Upper lobe of right lung (tissue), 1 donor: ENCODE measurements around the gene PCBP2. TPM values are rescaled to one million over a fixed set of nuclear protein-coding genes. Genes with fewer than 3 reads are reported as not detected.

Experiments
- ATAC-seq: fragments of 200-7000 bp; cut with Tn5 transposase; one replicate; pipeline ENCODE4 v1.9.1; 2020; ENCODE audit warnings: mild to moderate bottlenecking, moderate library complexity
- DNase-seq: peaks from one replicate; pipeline ENCODE4 v3.0.0-alpha.2; 2020
- H3K27ac ChIP-seq: fragments of 200-600 bp; one replicate; pipeline ENCODE4 v1.8.0; 2022
- H3K27me3 ChIP-seq: fragments of 200-600 bp; one replicate; pipeline ENCODE4 v1.8.0; 2022; ENCODE audit warnings: mild to moderate bottlenecking
- H3K36me3 ChIP-seq: fragments of 200-600 bp; one replicate; pipeline ENCODE4 v1.8.0; 2022
- H3K4me1 ChIP-seq: fragments of 200-600 bp; one replicate; pipeline ENCODE4 v1.8.0; 2022
- H3K4me3 ChIP-seq: fragments of 200-600 bp; one replicate; pipeline ENCODE4 v1.8.0; 2022; ENCODE audit warnings: mild to moderate bottlenecking
- H3K9me3 ChIP-seq: fragments of 200-600 bp; one replicate; pipeline ENCODE4 v1.8.0; 2022
- intact Hi-C: fragments of 100-400 bp; cut with DNase I; formaldehyde crosslinking; loops from one replicate; pipeline ENCODE4 v1.11.0; 2022
- total RNA-seq: library from RNA; stranded (reverse); fragmentation: NEBNext Ultra II Directional; extraction: Animal tissue kit (Norgen Biotek cat#: 25700); gene quantifications from one replicate; pipeline ENCODE4 v1.2.1, GENCODE V29; 2021
- TF ChIP-seq, protein P1 (sequence below): fragments of 200-600 bp; IDR thresholded peaks from one replicate; pipeline ENCODE4 v1.8.0; 2022; ENCODE audit warnings: antibody characterized with exemption
- donor health status: DM: no; HTN: yes; CAD: no; lungs with severe emphysema.

PCBP2 gene
- total RNA-seq, 1 donor from 2014 or later, result 727 TPM

DNA sequence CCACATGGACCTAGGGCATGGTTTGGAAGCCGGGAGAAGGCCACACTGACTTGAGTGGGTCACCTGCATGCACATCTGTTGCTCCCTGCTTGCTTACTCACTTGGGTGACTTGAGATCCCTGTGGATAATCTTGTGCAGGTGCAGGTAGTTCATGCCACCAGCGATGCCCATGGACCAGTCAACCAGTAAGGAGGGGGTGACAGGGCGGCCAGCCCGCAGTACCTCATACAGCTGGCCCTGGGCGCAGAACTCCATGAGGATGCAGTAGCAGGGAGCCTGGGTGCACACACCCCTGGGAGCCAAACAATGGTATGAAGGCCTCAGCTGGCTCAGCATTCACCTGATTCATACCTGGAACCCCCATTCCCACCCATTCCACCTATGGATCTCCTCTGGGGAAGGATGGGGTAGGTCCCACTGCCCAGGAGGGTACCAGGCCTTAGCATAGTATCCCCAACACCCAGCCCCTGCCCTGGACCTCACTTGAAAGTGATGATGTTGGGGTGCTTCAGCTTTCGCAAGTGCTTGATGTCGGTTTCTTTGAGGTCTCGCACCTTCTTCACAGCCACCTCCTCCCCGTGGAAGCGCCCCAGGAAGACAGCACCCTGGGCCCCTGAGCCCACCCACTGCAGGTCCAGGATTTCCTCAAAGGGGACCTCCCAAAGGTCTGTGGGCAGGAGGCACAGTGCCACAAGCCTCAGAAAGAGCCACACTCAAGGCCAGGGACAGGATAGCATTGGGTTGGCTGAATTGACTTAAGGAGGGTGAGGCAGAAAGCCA, 34.2 kb downstream of the PCBP2 start:
- H3K9me3 ChIP-seq, result no peaks in the 10 kb centered on the region
- no peaks in the 10 kb centered on the region for H3K4me1 ChIP-seq
- DNase-seq (peak; percentile 44), ATAC-seq (no peak)
- TF ChIP-seq, protein P1, sequence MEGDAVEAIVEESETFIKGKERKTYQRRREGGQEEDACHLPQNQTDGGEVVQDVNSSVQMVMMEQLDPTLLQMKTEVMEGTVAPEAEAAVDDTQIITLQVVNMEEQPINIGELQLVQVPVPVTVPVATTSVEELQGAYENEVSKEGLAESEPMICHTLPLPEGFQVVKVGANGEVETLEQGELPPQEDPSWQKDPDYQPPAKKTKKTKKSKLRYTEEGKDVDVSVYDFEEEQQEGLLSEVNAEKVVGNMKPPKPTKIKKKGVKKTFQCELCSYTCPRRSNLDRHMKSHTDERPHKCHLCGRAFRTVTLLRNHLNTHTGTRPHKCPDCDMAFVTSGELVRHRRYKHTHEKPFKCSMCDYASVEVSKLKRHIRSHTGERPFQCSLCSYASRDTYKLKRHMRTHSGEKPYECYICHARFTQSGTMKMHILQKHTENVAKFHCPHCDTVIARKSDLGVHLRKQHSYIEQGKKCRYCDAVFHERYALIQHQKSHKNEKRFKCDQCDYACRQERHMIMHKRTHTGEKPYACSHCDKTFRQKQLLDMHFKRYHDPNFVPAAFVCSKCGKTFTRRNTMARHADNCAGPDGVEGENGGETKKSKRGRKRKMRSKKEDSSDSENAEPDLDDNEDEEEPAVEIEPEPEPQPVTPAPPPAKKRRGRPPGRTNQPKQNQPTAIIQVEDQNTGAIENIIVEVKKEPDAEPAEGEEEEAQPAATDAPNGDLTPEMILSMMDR, result no peak
- H3K36me3 ChIP-seq, result peaks cover 67% of the 10 kb centered on the region
- intact Hi-C loops, result no loop called here
- H3K27ac ChIP-seq, result no peak overlapping the region
- H3K4me3 ChIP-seq, result no peak overlapping the region
- H3K27me3 ChIP-seq, result no peaks in the 10 kb centered on the region

- ATAC-seq (peak; percentile 1), DNase-seq (peak; percentile 42)
- no peaks in the 10 kb centered on the region for H3K9me3 ChIP-seq
- no peak overlapping the region for H3K4me3 ChIP-seq
- intact Hi-C loops, result no loop called here
- H3K27me3 ChIP-seq, result no peaks in the 10 kb centered on the region
- peaks cover 59% of the 10 kb centered on the region for H3K36me3 ChIP-seq
- TF ChIP-seq, protein P1, result no peak
- peaks cover under 1% of the 10 kb centered on the region for H3K4me1 ChIP-seq
- no peak overlapping the region for H3K27ac ChIP-seq
These were observed 35.0 kb downstream of the PCBP2 start for GRCh38 chr12:53486736-53487487.

DNA sequence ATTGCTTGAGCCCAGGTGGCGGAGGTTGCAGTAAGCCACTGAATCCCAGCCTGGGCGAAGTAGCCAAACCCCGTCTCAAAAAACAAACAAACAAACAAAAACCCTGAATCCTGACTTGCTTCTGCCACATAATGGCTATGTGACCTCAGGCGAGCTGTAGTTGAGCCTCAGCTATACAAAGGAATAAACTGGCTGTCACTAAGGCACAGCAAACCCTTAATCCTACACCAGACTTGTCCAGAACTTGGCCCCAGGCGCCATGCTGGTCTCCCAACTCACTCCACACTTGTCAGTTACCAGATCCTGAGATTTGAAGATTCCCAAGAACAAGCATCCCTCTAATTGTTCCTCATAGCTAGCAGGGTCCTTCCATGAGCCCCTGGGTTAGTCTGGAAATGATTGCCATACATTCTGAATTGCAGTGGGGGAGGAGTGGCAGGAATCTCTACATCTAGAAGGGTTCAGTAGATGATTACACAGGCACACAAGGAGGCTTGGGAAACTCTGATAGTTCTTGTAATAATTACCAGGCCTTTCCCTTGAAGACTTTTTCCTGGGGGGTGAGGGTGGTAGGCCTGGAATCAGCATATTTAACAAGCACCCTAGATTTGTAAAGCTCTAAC, 37.5 kb downstream of the PCBP2 start:
- Histone ChIP-seq H3K9me3 (no peaks in the 10 kb centered on the region), H3K4me1 (peaks cover 19% of the 10 kb centered on the region), H3K36me3 (peaks cover 36% of the 10 kb centered on the region), H3K27me3 (no peaks in the 10 kb centered on the region), H3K27ac (no peak overlapping the region), H3K4me3 (no peak overlapping the region)
- peak; percentile 29 for DNase-seq
- TF ChIP-seq, protein P1, result no peak
- intact Hi-C loops, result no loop called here
- ATAC-seq, result no peak

DNA sequence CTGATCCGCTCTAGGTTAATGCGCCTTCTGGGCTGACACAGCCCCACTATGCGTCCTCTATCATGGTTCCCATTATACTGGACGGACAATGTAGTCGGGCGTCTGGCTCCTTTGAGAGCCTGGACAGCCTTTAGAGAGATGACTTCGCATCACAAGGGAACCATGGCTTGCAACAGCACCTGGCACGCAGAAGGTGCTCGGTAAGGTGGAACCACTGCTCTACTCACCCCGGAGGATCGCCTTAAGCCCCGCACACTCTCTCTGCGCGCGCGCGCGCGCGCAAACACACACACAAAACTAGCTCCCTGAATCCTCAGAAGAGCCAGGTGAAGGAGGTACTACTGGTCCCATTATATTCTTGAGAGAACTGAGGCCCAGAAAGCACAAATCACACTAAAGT, 40.3 kb downstream of the PCBP2 start:
- Histone ChIP-seq H3K4me3 (peak overlapping the region; percentile 62), H3K9me3 (no peaks in the 10 kb centered on the region), H3K27ac (peak overlapping the region; percentile 81), H3K27me3 (no peaks in the 10 kb centered on the region), H3K36me3 (peaks cover 10% of the 10 kb centered on the region), H3K4me1 (peaks cover 37% of the 10 kb centered on the region)
- TF ChIP-seq, protein P1, result no peak
- DNase-seq (peak; percentile 61), ATAC-seq (no peak)
- intact Hi-C loops, result no loop called here

GRCh38 chr12:53492830-53493609, 41.1 kb downstream of the PCBP2 start:
- Histone ChIP-seq H3K27ac (peak overlapping the region; percentile 81), H3K4me1 (peaks cover 43% of the 10 kb centered on the region), H3K9me3 (no peaks in the 10 kb centered on the region), H3K27me3 (no peaks in the 10 kb centered on the region), H3K36me3 (peaks cover 2% of the 10 kb centered on the region), H3K4me3 (peak overlapping the region; percentile 62)
- DNase-seq (peak; percentile 96), ATAC-seq (peak; percentile 97)
- TF ChIP-seq, protein P1, result no peak
- intact Hi-C loops, result no loop called here
